ENCODE data around the gene ZNF76.

Gene ZNF76

DNA sequence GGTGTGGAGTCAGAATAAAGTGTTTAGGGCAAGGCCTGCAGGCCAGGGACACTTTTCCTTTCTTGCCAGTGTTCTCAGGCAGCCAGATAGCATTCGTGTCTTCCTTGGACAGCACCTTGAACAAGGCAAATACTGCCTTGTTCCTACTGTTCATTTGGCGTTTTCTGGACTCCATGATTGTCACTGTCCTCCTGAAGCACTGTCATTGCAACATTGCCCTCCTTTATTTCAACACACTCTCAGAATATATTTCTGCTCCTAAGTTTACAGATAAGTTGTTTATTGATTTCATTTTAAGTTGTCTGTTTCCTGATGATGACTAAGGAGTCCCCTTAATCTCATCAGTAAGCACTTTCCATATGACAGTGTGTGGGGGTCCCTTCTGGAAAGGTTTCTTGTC is 22.9 kb downstream of the ZNF76 start:
- Mint-ChIP-seq H3K27me3 (no peaks in the 10 kb centered on the region), H3K4me3 (no peak overlapping the region), H3K36me3 (ENCODE audit: insufficient read depth) (peaks cover 49% of the 10 kb centered on the region), H3K27ac (ENCODE audit: low read depth) (no peak overlapping the region), H3K4me1 (peaks cover 9% of the 10 kb centered on the region), H3K9me3 (no peaks in the 10 kb centered on the region)
- ATAC-seq (replicated peaks; ENCODE audit: extremely low read depth, poor library complexity, severe bottlenecking) (no peak), DNase-seq (ENCODE audit: low spot score in 2 of 2) (no peak)

DNA sequence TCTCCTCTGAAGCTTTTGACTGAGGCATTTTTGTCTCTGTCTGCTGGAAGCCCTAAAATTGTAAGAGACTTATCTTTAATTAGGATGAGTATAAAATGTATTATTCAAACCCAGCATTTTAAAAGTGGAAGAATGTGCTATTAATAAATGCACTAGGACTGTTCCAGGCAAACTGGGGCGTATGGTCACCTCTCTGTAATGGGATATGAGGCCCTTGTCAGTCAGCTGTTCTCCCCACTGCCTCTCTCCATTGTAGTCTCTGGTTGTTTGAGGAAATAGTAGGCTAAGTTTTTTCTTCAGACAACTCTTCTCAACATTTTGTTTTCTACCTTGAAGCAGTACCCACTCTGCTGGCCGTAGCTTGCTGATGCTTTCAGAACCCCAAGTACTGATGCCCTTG is 23.8 kb downstream of the ZNF76 start:
- Mint-ChIP-seq H3K36me3 (ENCODE audit: insufficient read depth) (peaks cover 57% of the 10 kb centered on the region), H3K27ac (ENCODE audit: low read depth) (no peak overlapping the region), H3K27me3 (no peaks in the 10 kb centered on the region), H3K9me3 (no peaks in the 10 kb centered on the region), H3K4me1 (peaks cover 7% of the 10 kb centered on the region), H3K4me3 (no peak overlapping the region)
- DNase-seq (ENCODE audit: low spot score in 2 of 2) (no peak), ATAC-seq (replicated peaks; ENCODE audit: extremely low read depth, poor library complexity, severe bottlenecking) (no peak)

DNA sequence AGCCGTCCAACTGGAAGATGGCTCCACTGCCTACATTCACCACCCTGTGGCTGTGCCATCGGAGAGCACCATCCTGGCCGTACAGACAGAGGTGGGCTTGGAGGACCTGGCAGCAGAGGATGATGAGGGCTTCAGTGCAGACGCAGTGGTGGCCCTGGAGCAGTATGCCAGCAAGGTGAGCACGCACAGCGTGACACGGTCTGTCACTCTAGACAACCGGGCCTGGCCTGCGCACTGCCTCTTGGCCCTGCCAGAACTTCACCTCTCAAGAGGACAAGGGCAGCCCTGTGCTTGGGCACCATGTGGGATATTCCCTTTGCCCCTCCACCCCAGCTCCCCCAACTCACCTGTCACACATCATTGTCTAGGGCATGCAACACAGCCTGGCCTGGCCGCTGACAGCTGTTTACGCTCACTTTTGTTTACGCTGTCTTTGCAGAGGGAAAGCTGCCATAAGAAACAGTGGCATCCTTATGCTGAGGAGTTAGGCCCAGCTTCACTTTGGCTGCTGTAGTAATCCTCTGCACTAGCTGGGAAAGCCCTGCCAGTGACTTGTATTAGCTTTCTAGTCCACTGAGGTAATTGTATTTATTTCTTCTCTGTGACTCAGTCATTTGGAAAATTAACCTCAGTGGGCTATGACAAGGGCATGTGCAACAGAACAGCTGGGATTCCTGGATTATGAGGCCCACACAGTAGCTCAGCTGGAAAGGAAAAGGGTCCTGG is 28.3 kb downstream of the ZNF76 start:
- H3K4me1 Mint-ChIP-seq: no peaks in the 10 kb centered on the region
- ATAC-seq (replicated peaks; ENCODE audit: extremely low read depth, poor library complexity, severe bottlenecking) (no peak), DNase-seq (ENCODE audit: low spot score in 2 of 2) (no peak)
- no peaks in the 10 kb centered on the region for H3K27me3 Mint-ChIP-seq
- no peak overlapping the region for H3K4me3 Mint-ChIP-seq
- no peaks in the 10 kb centered on the region for H3K9me3 Mint-ChIP-seq
- H3K27ac Mint-ChIP-seq (ENCODE audit: low read depth): no peak overlapping the region
- H3K36me3 Mint-ChIP-seq (ENCODE audit: insufficient read depth): peaks cover 60% of the 10 kb centered on the region

DNA sequence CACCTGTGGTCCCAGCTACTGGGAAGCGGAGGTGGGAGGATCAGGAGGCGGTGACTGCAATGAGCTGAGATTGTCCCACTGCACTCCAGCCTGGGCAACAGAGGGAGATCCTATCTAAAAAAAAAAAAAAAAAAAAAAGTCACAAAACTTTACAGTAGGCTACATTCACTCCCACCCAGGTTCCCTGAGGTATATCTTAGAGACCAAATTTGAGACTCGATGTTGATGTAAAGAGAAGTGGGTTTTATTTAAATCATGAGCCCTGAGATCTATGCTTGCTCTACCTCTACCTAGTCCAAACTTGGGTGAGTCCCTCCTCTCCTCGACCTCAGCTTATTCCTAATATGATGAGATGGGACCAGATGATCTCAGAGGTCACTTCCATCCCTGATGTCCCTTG is 29.3 kb downstream of the ZNF76 start:
- Mint-ChIP-seq H3K4me3 (no peak overlapping the region), H3K36me3 (ENCODE audit: insufficient read depth) (peaks cover 55% of the 10 kb centered on the region), H3K4me1 (no peaks in the 10 kb centered on the region), H3K27me3 (no peaks in the 10 kb centered on the region), H3K27ac (ENCODE audit: low read depth) (no peak overlapping the region), H3K9me3 (no peaks in the 10 kb centered on the region)
- DNase-seq (ENCODE audit: low spot score in 2 of 2): no peak
- ATAC-seq (replicated peaks; ENCODE audit: extremely low read depth, poor library complexity, severe bottlenecking): no peak

DNA sequence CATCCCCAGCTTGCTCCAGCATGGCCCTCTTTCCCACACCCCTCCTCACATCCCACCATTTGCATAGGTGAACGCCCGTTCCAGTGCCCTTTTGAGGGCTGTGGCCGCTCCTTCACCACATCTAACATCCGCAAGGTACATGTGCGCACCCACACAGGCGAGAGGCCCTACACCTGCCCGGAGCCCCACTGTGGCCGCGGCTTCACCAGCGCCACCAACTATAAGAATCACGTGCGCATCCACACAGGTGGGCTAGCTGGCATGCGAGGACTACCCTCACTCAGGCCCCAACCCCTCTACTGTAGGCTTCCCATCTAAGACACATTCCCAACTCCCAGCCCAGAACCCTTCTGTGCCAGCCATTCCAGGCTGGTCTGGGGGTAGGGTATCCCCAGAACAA is 32.0 kb downstream of the ZNF76 start:
- ATAC-seq (replicated peaks; ENCODE audit: extremely low read depth, poor library complexity, severe bottlenecking): no peak
- Mint-ChIP-seq H3K9me3 (no peaks in the 10 kb centered on the region), H3K27ac (ENCODE audit: low read depth) (no peak overlapping the region), H3K4me1 (peaks cover 6% of the 10 kb centered on the region), H3K36me3 (ENCODE audit: insufficient read depth) (peaks cover 50% of the 10 kb centered on the region), H3K27me3 (no peaks in the 10 kb centered on the region), H3K4me3 (no peak overlapping the region)
- DNase-seq (ENCODE audit: low spot score in 2 of 2): no peak

DNA sequence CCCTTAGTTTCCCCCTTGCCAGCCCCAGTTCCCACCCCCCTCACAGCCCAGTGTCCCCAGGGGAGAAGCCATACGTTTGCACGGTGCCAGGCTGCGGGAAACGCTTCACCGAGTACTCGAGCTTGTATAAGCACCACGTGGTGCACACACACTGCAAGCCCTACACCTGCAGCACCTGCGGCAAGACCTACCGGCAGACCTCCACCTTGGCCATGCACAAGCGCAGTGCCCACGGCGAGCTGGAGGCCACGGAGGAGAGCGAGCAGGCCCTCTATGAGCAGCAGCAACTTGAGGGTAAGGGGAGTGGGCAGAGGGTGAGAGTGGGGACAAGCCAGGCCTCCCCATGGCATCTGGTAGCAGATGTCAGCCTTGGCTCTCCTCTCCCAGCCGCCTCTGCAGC is 33.0 kb downstream of the ZNF76 start:
- Mint-ChIP-seq H3K27ac (ENCODE audit: low read depth) (no peak overlapping the region), H3K9me3 (no peaks in the 10 kb centered on the region), H3K27me3 (no peaks in the 10 kb centered on the region), H3K36me3 (ENCODE audit: insufficient read depth) (peaks cover 42% of the 10 kb centered on the region), H3K4me3 (no peak overlapping the region), H3K4me1 (peaks cover 6% of the 10 kb centered on the region)
- ATAC-seq (replicated peaks; ENCODE audit: extremely low read depth, poor library complexity, severe bottlenecking): no peak
- no peak for DNase-seq (ENCODE audit: low spot score in 2 of 2)

DNA sequence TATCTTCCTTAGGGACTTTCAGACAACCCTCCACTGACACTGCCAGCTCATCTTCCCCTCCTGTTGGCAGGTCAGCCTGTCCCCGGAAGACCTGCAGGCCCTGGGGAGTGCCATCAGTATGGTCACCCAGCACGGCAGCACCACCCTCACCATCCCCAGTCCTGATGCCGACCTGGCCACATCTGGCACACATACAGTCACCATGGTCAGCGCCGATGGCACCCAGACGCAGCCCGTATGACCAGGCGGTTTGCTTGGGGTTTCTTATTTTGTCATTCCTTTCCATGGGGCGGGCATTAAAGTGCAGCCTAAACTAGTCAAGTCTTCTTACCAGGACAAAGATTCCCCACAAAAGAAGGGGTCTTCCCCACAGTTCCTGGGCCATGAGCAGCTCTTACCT is 34.1 kb downstream of the ZNF76 start:
- Mint-ChIP-seq H3K27me3 (no peaks in the 10 kb centered on the region), H3K36me3 (ENCODE audit: insufficient read depth) (peaks cover 33% of the 10 kb centered on the region), H3K9me3 (no peaks in the 10 kb centered on the region), H3K27ac (ENCODE audit: low read depth) (no peak overlapping the region), H3K4me1 (peaks cover 9% of the 10 kb centered on the region), H3K4me3 (no peak overlapping the region)
- DNase-seq (ENCODE audit: low spot score in 2 of 2): no peak
- ATAC-seq (replicated peaks; ENCODE audit: extremely low read depth, poor library complexity, severe bottlenecking): no peak

DNA sequence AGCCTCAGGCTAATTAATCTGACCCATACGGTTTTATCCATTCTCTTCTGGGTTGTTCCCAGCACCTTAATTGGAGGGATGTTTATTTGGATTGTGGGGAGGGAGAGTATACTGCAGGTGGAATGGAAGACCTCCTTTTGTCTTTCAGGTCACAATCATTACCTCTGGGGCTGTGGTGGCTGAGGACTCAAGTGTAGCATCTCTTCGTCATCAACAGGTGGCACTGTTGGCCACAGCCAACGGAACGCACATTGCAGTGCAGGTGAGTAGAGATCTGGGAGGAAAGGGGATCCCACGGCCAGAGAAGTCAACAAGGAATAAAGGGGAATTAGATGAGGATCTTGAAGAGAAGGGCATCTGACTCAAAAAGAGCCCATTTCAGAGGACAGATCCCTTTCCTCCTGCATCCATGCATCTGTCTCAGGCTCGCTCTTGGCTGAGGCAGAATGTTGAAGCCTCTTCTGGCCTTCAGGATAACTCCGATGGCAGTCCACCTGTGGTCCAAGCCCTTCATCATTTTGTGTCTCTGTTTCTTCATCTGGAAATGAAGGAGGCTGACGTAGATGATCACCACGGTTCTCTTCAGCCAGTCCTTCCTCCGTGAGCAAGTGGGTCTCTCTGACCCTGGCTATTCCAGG is 34.9 kb downstream of the ZNF76 start:
- Mint-ChIP-seq H3K4me3 (no peak overlapping the region), H3K27me3 (no peaks in the 10 kb centered on the region), H3K4me1 (peaks cover 16% of the 10 kb centered on the region), H3K27ac (ENCODE audit: low read depth) (peak overlapping the region; percentile 13), H3K9me3 (no peaks in the 10 kb centered on the region), H3K36me3 (ENCODE audit: insufficient read depth) (peaks cover 28% of the 10 kb centered on the region)
- DNase-seq (ENCODE audit: low spot score in 2 of 2): no peak
- ATAC-seq (replicated peaks; ENCODE audit: extremely low read depth, poor library complexity, severe bottlenecking): no peak

DNA sequence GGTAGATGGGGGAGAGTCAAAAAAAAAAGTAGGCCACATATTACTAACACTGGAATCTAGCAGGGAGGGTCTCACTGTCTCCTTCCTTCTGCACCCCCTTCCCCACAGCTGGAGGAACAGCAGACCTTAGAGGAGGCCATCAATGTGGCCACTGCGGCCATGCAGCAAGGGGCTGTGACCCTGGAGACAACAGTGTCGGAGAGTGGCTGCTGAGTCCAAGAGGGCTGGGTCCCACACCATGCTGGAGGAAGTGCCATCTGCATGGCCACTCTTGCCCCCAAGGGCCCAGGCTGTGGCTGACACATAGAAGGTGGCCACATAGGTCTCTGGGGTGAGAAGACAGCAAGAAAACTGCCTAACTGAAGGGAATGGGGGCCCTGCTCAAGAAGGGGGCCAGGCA is 35.5 kb downstream of the ZNF76 start:
- peaks cover 25% of the 10 kb centered on the region for H3K36me3 Mint-ChIP-seq (ENCODE audit: insufficient read depth)
- H3K27me3 Mint-ChIP-seq: no peaks in the 10 kb centered on the region
- no peak overlapping the region for H3K4me3 Mint-ChIP-seq
- DNase-seq (ENCODE audit: low spot score in 2 of 2): no peak
- no peak overlapping the region for H3K27ac Mint-ChIP-seq (ENCODE audit: low read depth)
- H3K9me3 Mint-ChIP-seq: no peaks in the 10 kb centered on the region
- H3K4me1 Mint-ChIP-seq: peaks cover 22% of the 10 kb centered on the region
- ATAC-seq (replicated peaks; ENCODE audit: extremely low read depth, poor library complexity, severe bottlenecking): no peak

DNA sequence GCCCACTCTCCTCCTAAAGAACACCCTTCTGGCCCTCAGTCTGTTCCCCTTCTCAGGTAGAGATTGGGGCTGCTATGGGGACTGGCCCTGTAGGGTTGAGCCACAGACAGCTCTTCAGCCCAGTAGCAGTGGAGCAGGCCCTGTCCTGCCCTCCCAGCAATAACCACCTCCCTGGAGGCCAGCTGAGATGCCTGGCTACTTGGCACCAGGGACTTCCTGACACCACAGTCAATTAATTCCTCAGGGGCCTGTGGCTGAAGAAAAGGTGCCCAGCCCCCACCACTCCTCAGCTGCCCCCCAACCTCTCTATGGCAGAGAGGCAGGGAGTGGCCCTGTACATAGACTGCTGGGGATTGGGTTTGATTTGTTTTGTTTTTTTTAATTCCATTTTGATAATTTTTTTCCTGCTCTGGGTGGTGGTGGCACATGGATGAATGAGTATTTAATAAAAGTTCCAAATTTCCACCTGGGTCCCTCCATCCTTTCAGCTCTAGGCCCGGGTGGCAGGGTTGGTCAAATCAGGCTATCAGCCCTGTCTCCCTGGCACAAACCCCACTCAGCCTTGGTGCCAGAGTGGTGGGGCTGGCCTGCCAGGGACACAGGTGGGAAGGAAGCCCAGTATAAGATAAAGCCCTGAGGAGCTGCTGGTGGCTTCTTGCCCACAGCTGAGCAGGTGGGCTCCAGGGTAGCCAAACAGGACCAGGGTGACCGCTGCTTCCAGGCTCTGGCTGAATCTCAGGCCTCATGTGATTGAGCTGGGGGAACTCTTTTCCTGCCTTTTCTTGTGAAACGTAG is 36.2 kb downstream of the ZNF76 start:
- Mint-ChIP-seq H3K4me1 (peaks cover 29% of the 10 kb centered on the region), H3K27me3 (no peaks in the 10 kb centered on the region), H3K36me3 (ENCODE audit: insufficient read depth) (peaks cover 20% of the 10 kb centered on the region), H3K4me3 (no peak overlapping the region), H3K9me3 (no peaks in the 10 kb centered on the region), H3K27ac (ENCODE audit: low read depth) (no peak overlapping the region)
- no peak for ATAC-seq (replicated peaks; ENCODE audit: extremely low read depth, poor library complexity, severe bottlenecking)
- no peak for DNase-seq (ENCODE audit: low spot score in 2 of 2)

DNA sequence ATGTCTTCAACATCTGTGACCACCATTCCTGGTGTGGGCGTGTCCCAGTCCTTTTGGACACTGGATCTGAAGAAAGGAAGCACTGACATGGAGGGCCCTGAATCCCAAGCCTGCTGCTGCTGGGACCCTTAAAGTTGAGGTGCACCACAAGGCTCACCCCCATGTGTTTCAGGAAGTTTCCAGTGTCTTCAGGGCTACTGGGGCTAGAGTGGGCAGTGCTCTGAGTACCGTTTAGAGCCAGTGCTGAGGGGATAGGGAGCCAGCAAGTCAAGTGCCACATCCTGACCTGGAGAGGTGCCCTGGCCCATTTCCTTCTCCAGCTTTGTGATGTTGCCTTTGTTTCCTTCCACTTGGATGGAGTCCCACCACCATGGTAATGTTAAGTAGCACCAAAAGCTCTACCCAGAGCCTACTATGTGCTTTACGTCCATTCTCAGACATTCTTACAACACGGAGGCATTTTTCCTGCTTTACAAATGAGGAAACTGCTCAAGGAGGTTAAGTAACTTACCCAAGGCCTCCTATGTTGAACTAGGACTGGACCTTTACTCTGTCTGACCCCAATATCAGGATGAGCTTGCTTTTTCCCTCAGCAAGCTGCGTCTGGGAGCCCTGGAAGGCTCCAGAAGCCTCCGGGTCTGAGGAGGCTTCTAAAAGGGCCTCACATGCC is 37.5 kb downstream of the ZNF76 start:
- Mint-ChIP-seq H3K4me1 (peaks cover 39% of the 10 kb centered on the region), H3K9me3 (no peaks in the 10 kb centered on the region), H3K4me3 (peak overlapping the region; percentile 86), H3K27ac (ENCODE audit: low read depth) (peak overlapping the region; percentile 90), H3K36me3 (ENCODE audit: insufficient read depth) (peaks cover 16% of the 10 kb centered on the region), H3K27me3 (no peaks in the 10 kb centered on the region)
- ATAC-seq (replicated peaks; ENCODE audit: extremely low read depth, poor library complexity, severe bottlenecking) (no peak), DNase-seq (ENCODE audit: low spot score in 2 of 2) (no peak)

DNA sequence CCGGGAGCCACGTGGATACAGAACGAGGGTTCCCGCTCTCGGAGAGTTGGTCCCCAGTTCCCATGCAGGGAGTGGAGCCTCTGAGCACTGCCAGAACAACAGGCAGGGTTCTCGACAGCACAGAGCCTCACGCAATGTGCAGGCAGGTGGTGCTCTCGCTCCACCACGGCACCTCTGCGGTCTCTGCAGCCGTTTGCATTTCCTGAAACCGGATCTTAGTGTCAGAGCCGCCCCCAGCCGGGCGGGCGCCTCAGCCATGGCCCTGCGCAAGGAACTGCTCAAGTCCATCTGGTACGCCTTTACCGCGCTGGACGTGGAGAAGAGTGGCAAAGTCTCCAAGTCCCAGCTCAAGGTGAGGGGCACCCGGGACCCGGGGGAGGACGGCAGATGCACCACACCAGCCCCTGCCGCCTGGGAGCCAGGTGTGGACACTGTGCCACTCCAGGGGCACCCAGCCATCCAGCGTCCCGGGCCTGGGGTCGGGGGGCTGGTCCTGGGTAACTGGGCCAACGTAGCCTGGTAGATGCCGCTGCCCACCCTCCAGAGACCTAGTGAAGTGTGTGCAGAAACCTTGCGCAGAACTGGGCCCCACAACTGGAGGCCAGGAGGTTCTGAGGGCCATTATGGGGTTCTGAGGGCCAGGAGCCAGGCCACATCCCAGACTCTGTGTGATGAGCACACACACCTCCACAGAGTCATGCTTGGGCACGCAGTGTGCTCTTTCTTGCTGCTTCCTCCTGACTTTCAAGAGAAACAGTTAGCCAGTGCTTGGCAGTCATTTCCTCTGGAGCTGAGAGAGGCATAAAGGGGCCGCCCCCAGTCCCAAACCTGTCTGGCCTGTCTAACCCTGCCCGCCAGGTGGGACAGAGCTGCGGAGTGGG is 38.3 kb downstream of the ZNF76 start, which contains the start of gene DEF6:
DEF6 (plus strand) TSS at position 218 of the 881 bp plus-strand sequence; CDS start at position 257, 39 bp downstream.
- DNase-seq (ENCODE audit: low spot score in 2 of 2): peak; percentile 73 to 84
- Mint-ChIP-seq H3K4me1 (peaks cover 45% of the 10 kb centered on the region), H3K36me3 (ENCODE audit: insufficient read depth) (peaks cover 19% of the 10 kb centered on the region)

More for the DNA sequence above, 38.3 kb downstream of the ZNF76 start, which contains the start of gene DEF6:
- Mint-ChIP-seq H3K4me3 (peak within 1 kb of the TSS; percentile 86), H3K27ac (ENCODE audit: low read depth) (peak within 1 kb of the TSS; percentile 90), H3K9me3 (no peaks in the 10 kb centered on the region), H3K27me3 (no peaks in the 10 kb centered on the region)
- peak; percentile 85 for ATAC-seq (replicated peaks; ENCODE audit: extremely low read depth, poor library complexity, severe bottlenecking)
